NT2/D1 (cell line): ENCODE data around the gene KANSL1L.

ENCODE experiments used
- SUZ12 ChIP-seq: IDR thresholded peaks from 2 replicates; pipeline ENCODE4 v1.6.1; 2011; ENCODE audit not compliant: insufficient read length, insufficient read depth; ENCODE audit errors: extremely low read depth
- YY1 ChIP-seq: IDR thresholded peaks from 2 replicates; pipeline ENCODE4 v1.6.1; 2011; ENCODE audit not compliant: insufficient read length, insufficient read depth
- ZNF274 ChIP-seq: IDR thresholded peaks from 2 replicates; pipeline ENCODE4 v1.6.1; 2011; ENCODE audit warnings: mild to moderate bottlenecking, low read depth, low read length

GRCh38 chr2:210180477-210180876 lies 9.3 kb upstream of the KANSL1L start:
- TF ChIP-seq YY1: no peak
- no peak for TF ChIP-seq SUZ12
- TF ChIP-seq ZNF274: no peak
